ENCODE results near the gene DYNC1I1.

Gene DYNC1I1

DNA sequence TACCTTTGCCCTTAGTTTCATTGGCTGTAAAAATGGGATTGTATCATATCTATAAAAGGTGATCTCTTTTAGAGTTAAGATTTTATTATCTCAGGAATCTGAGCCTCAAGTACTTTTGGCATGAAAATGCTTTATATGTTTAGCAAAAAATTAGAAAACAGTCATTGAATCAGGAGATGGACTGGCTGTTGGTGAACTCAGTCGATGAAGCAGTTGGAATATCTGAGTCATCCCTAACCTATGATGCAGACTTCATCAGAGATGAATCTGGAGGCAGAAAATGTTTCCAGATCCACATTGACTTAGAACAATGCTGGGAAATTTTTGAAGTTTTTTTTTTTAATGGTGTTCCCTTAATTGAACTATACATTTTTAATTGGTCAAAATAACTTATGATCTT is 321.1 kb downstream of the DYNC1I1 start:
- no peak for DNase-seq

GRCh38 chr7:96097835-96098234 is 325.5 kb downstream of the DYNC1I1 start:
- no peak for DNase-seq

- no peak for DNase-seq
Measured at GRCh38 chr7:96100737-96101136, 328.4 kb downstream of the DYNC1I1 start.

GRCh38 chr7:96102096-96102811 is 329.9 kb downstream of the DYNC1I1 start:
- DNase-seq, result no peak

DNA sequence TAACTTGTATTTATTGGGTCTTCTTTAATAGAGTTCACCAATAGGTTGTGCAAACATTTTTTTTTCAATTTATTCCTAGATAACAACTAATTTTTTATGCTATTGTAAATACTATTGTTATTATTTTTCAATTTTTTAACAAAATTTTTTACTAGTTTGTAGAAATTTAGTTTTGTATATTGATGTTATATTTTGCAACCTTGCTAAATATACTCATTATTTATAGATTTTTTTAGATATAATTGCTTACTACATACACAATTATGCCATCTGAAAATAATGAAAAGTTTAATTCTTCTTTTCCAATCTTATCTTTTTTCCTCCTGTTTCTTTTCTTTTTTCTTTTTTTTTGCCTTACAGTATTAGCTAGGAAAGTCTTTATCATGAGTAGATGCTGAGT is 332.6 kb downstream of the DYNC1I1 start:
- DNase-seq, result no peak

GRCh38 chr7:96111405-96111804 is 339.1 kb downstream of the DYNC1I1 start:
- no peak for DNase-seq

DNA sequence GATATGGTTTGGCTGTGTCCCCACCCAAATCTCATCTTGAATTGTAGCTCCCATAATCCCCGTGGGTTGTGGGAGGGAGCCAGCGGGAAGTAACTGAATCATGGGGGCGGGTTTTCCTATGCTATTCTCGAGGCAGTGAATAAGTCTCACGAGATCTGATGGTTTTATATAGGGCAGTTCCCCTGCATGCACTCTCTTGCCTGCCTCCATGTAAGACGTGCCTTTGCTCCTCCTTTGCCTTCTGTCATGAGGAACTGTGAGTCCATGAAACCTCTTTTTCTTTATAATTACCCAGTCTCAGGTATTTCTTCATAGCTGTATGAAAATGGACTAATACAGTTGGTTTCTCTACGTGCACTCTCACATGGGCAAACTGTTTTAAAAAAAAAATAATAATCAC is 341.8 kb downstream of the DYNC1I1 start:
- no peak for DNase-seq

GRCh38 chr7:96116173-96116572 is 343.8 kb downstream of the DYNC1I1 start:
- no peak for DNase-seq

DNA sequence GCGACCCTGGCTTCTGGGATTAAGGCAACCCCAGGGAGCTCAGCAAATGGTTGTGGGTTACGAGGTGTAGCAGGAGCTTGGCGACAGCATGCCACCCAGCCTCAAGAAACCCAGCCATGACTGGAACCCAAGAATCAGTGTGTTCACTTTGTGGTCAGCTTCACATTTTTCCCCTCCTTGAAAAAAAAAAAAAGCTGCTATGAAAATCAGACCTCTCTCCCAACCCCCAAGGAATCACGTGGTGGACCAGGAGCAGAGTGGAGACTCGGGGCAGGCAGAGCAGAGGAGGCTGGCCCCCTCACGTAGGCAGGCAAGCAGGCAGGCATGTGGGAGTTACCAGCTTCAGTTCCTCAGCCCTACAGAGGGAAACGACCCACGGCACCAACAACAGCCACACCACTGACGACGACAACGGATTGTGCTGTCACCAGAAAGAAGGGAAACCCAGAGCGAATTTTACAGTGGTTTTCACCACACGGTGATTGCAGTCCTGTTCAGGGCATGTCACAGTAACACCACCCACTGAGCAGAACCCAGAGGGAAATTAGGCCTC is 346.2 kb downstream of the DYNC1I1 start:
- no peak for DNase-seq

- DNase-seq, result no peak
Measured at GRCh38 chr7:96120445-96121225, 348.3 kb downstream of the DYNC1I1 start.

DNA sequence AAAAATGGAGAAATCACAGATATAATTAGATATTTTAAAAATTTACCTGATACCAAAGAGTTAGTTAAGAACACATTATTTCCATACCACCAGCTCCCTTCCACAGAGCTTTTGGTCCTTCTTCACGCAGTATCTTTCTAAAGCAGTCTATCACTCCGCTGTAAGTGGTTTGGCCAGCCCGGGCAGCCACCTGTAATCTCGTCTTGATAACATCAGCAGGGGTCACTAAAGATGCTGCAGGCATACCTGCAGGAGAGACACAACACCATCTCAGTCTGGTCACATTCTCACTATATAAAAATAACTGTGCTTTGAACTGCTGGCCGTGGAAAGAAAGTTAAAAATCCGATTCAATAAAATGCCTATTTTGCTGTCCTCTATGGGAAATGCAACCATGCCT is 349.4 kb downstream of the DYNC1I1 start:
- DNase-seq, result no peak

- DNase-seq, result no peak
Measured at GRCh38 chr7:96122746-96123145, 350.4 kb downstream of the DYNC1I1 start.

DNA sequence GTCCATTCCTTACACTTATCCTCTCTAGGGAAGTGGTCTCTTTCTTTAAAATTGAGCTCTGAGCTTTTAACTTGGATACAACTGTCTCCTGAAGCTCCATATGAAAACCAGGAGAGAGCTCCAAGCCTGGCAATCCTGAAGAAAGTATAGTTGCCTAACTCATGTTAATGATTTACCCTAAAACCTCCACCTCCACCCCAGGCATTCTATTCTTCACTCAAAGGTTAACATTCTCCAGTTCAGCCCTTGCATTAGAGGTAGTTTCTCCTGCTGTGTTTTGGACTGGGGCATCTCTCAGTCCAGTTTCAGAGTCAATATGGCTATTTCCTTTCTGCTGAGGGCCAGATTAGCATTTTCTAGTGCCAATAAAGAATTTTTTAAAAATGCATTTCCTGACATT is 354.0 kb downstream of the DYNC1I1 start:
- no peak for DNase-seq

- DNase-seq, result no peak
Measured at GRCh38 chr7:96127746-96128145, 355.4 kb downstream of the DYNC1I1 start.

DNA sequence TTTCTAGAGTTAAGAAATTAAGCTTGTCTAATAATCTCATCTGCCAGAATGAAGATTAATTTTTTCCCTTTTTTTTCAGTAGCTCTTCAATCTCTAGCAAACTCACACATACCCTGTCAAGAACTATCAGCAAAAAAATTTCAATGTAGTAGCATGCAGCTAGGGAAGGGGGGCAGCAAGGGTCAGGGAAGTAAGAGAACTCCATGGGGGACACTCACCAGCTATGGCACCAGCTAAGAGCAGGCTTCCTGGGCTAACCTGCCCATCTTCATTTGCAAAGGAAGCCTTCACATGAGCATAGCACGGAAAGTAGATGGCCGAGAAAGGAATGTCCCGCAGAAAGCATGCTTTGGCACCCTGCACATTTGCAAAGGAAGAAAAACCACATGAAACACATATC is 359.2 kb downstream of the DYNC1I1 start:
- no peak for DNase-seq

DNA sequence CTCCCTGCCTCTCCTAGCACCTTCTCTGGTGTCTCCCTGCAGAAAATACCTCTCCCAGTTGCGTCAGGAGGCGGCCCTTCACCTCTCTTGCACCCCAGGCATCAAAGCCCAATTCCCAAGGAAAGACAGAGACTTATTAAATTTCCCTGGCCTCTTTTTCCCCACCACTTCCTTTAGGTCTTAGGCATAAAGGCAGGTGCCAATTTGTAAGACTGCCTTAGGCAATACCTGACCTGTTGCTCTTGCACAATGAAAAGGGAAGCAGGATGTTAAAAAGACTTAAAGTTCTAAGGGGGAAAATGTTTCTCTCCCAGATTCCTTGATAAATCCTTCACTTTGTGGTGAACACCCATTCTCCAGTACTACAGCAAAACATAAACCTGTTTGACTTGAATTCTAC is 362.9 kb downstream of the DYNC1I1 start:
- no peak for DNase-seq

GRCh38 chr7:96136600-96137239 is 364.4 kb downstream of the DYNC1I1 start:
- no peak for DNase-seq

DNA sequence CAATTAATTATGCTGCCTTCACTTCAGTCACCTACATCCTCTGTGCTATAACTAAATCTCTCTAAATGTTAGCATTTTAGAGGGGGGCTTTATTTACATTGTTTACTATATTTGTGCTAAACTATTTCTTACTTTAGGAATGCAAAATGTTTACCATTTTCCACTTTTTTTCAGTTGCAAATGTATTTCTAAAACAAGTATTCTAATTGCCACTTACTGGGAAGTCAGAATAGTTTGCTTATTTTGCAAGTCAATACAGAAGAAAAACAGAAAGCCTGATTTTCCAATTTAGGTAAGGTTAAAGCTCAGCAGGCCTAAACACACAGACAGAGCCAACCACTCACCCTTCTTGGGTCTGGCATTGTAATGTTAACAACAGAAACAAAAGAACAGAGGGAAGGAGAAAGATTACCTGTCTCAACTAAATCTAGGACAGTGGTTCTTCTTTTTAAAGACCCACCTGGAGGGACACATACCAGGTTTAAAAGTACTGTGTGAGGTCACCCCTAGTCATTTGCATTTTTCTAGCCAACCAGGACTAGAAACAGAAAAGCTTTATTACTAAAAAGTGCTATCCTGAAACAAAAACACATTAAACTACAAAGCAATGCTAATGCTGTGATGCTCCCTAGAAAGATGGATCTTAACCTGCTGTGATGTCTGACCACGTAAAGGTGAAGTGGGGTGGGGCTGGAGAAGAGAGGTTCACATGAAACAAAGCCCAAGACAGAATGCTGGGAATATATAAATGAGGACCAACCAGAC is 371.3 kb downstream of the DYNC1I1 start:
- no peak for DNase-seq

GRCh38 chr7:96144260-96144526 is 371.8 kb downstream of the DYNC1I1 start:
- no peak for DNase-seq
